ENCODE measurements around the gene FREY1. TPM values are rescaled to one million over a fixed set of nuclear protein-coding genes. Genes with fewer than 3 reads are reported as not detected.
A peak's percentile ranks its signal among the peaks of the same experiment; 100 is the strongest.

FREY1 gene
- total and polyA plus RNA-seq, 2 donors (not counting 1 experiment from before 2014, with no cell fraction given): 0.82 to 6.6 TPM

- Histone ChIP-seq H3K36me3 (replicated peaks in 1 of 2; ENCODE audit: control extremely low read depth in 1 of 2, control insufficient read depth in 1 of 2, extremely low read depth in 1 of 2, insufficient read depth in 2 of 2, low read length in 1 of 2) (peaks cover 0 to 43% of the 10 kb centered on the region in 2 experiments), H3K27ac (ENCODE audit: low read length in 2 of 2) (peak overlapping the region; percentile 27 to 67), H3K4me3 (ENCODE audit: control extremely low read depth in 1 of 5, extremely low read depth in 1 of 5, insufficient read depth in 1 of 5, low read depth in 2 of 5, low read length in 4 of 5) (peak overlapping the region in 4 of 5 experiments; percentile 44 to 92 (median 76)), H3K79me2 (ENCODE audit: control insufficient read depth, insufficient read depth, low read length) (peaks cover 81% of the 10 kb centered on the region), H3K4me1 (ENCODE audit: control insufficient read depth in 2 of 2, insufficient read depth in 2 of 2, low read length in 2 of 2) (peaks cover 68 to 85% of the 10 kb centered on the region in 2 donors), H3K4me2 (replicated peaks; ENCODE audit: low read depth, low read length, poor library complexity, severe bottlenecking) (peak overlapping the region; percentile 79), H3K9me3 (ENCODE audit: control extremely low read depth in 1 of 3, control insufficient read depth in 2 of 3, insufficient read depth in 1 of 3, low read length in 2 of 3) (no peaks in the 10 kb centered on the region), H3K9ac (ENCODE audit: low read length) (peak overlapping the region; percentile 77), H3K27me3 (replicated peaks in 1 of 4; ENCODE audit: control extremely low read depth in 1 of 4, control insufficient read depth in 3 of 4, insufficient read depth in 4 of 4, low read length in 3 of 4) (no peaks in the 10 kb centered on the region), H2AFZ (ENCODE audit: insufficient read depth, low read depth, low read length, poor library complexity, severe bottlenecking) (no peak overlapping the region), H4K20me1 (ENCODE audit: control insufficient read depth, insufficient read depth, low read length, poor library complexity, severe bottlenecking) (peaks cover 28% of the 10 kb centered on the region)
- WGBS (ENCODE audit: insufficient coverage): 48% methylated on average over 15 of the region's 22 CpGs
- CTCF ChIA-PET: interaction anchor here (1.2 to 9.6 kb wide), 7 partner anchors 10 to 90 kb away, joined by 3 to 98 read pairs (median 8); no protein-coding TSS in a partner anchor
- peak overlapping the region; percentile 94 for H3K27ac Mint-ChIP-seq
- intact Hi-C loops (cut with micrococcal nuclease): no loop called here
- peak overlapping the region; percentile 87 for H3K4me3 Mint-ChIP-seq
- POLR2A ChIA-PET: interaction anchor here (1.2 to 9.1 kb wide), 2 partner anchors 10 to 17 kb away, joined by 3 to 162 read pairs; no protein-coding TSS in a partner anchor
- DNase-seq (peak; percentile 37), ATAC-seq (ENCODE audit: low read depth) (no peak)
- TF ChIP-seq CTCF (IDR thresholded peaks at IDR 0.05): no peak
- TF ChIP-seq EZH2 (IDR thresholded peaks at IDR 0.05; ENCODE audit: borderline replicate concordance, insufficient read depth, low read depth, low read length, poor library complexity, severe bottlenecking): no peak
- peaks cover 77% of the 10 kb centered on the region for H3K4me1 Mint-ChIP-seq
- no peaks in the 10 kb centered on the region for H3K9me3 Mint-ChIP-seq (ENCODE audit: insufficient read depth)
- no peaks in the 10 kb centered on the region for H3K27me3 Mint-ChIP-seq
Measured at GRCh38 chr11:45924036-45924915, 17.2 kb upstream of the FREY1 start.

Data from B cell (primary cell).